Esophagus squamous epithelium (tissue), 5 donors: Measurements from ENCODE around the gene TCP11. TPM values are rescaled to one million over a fixed set of nuclear protein-coding genes. Genes with fewer than 3 reads are reported as not detected.

Experiments
- DNase-seq: peaks from one replicate; lab custom pipeline; 2025; lab: John Stamatoyannopoulos, UW
- H3K27ac ChIP-seq, 4 donors: fragments of 200-600 bp; sonication (generic); one replicate each; pipeline ENCODE4 v1.5.1; 2016 to 2019; ENCODE audit warnings: mild to moderate bottlenecking in 1 of 4
- H3K27me3 ChIP-seq, 4 donors: fragments of 200-600 bp; sonication (generic); 1 replicate in 3 of 4; 2 replicates in 1 of 4; pipeline versions ENCODE4 v1.5.1 to v1.6.0; 2017 to 2021; ENCODE audit warnings: antibody characterized with exemption in 1 of 4
- H3K36me3 ChIP-seq, 3 donors: fragments of 200-600 bp; sonication (generic); one replicate each; pipeline ENCODE4 v1.5.1; 2016 to 2019
- H3K4me1 ChIP-seq, 3 donors: fragments of 200-600 bp; sonication (generic); one replicate each; pipeline ENCODE4 v1.5.1; 2017 to 2019
- H3K4me3 ChIP-seq, 4 donors: fragments of 200-600 bp; sonication (generic); 1 replicate in 3 of 4; 2 replicates in 1 of 4; pipeline ENCODE4 v1.5.1; 2016 to 2019; ENCODE audit warnings: mild to moderate bottlenecking in 2 of 4, moderate library complexity in 1 of 4
- H3K9me3 ChIP-seq, 3 donors: fragments of 200-600 bp; sonication (generic); one replicate each; pipeline ENCODE4 v1.5.1; 2016 to 2019
- POLR2A ChIP-seq, 4 donors: fragments of 450-650 bp; IDR thresholded peaks; one replicate each; pipeline ENCODE4 v1.6.1; 2017; ENCODE audit warnings: antibody characterized with exemption in 4 of 4, mild to moderate bottlenecking in 4 of 4, moderate library complexity in 3 of 4
- WGBS, 2 donors: methylation state at CpG; one replicate each; pipeline ENCODE4 v1.1.5; 2018; 5-methylcytosine and 5-hydroxymethylcytosine counted together
- intact Hi-C: fragments of 100-400 bp; cut with DNase I; formaldehyde crosslinking; loops from one replicate; pipeline ENCODE4 v1.15.0; 2022
- total RNA-seq, 4 donors: library from RNA; depleted of rRNA; stranded (reverse); fragments of >200 nt; gene quantifications; one replicate each; pipeline ENCODE4 v1.1.0, GENCODE V29; 2016
- TF ChIP-seq, protein P1 (sequence below), 6 experiments: fragments of 450-650 bp in 4 of 6; fragments of 200-600 bp in 2 of 6; sonication (generic) in 2 of 6; IDR thresholded peaks; one replicate each; pipeline ENCODE4 v1.5.1; 2016 to 2019; ENCODE audit warnings: antibody characterized with exemption in 6 of 6, mild to moderate bottlenecking in 4 of 6, moderate library complexity in 4 of 6
- donor health status: DM: yes; HTN: yes; CAD: no.

Gene TCP11
- total RNA-seq, 4 donors from 2014 or later = 0.64 TPM; not detected in 3

DNA sequence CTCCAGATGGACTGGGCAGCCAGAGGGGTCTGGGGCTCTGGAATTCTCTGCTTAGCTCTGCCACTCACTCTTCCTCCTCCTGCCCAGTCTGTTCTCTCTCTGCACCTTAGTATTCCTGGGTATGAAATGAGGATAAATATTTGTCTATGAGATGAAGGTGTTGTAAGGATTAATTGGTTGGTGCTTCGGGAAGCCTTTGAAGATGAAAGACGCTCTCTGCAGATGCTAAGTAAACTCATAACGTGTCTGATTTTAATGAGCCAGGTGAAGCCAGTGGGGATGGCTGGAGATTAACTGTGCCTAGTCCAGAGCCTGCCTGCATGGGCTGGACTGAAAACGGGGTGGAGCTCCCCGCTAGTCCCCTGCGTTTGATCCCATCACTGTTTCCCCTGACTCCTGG lies 23.1 kb upstream of the TCP11 start:
- intact Hi-C loops = no loop called here
- no peaks in the 10 kb centered on the region for H3K36me3 ChIP-seq

DNA sequence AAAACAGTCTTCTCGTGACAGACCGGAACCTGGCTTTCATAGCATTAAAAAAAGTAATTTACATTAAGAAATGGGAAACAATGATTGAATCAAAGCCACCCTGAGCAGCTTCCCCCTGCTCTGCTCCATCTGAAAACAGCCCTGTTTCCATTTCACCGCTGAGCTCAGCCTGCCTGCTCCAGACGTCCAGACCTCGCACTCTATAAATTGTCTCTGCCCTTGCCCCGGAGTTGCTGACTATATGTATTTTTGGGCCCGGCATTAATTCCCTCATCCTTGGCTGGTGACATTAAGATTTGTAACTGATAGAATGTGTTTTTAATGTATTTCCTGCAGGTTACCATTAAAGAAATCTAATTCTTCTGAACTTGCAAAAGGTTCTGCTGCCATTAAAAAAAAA lies 22.7 kb upstream of the TCP11 start:
- Histone ChIP-seq H3K4me3 (no peak overlapping the region), H3K4me1 (peaks cover 4 to 50% (median 30%) of the 10 kb centered on the region in 3 donors), H3K36me3 (no peaks in the 10 kb centered on the region), H3K27me3 (no peaks in the 10 kb centered on the region), H3K9me3 (no peaks in the 10 kb centered on the region), H3K27ac (no peak overlapping the region)
- 90 to 95% methylated on average over 7 of the region's 7 CpGs for WGBS, 2 donors
- no peak for DNase-seq
- no peak for TF ChIP-seq POLR2A (IDR thresholded peaks at IDR 0.05)
- TF ChIP-seq, protein P1, sequence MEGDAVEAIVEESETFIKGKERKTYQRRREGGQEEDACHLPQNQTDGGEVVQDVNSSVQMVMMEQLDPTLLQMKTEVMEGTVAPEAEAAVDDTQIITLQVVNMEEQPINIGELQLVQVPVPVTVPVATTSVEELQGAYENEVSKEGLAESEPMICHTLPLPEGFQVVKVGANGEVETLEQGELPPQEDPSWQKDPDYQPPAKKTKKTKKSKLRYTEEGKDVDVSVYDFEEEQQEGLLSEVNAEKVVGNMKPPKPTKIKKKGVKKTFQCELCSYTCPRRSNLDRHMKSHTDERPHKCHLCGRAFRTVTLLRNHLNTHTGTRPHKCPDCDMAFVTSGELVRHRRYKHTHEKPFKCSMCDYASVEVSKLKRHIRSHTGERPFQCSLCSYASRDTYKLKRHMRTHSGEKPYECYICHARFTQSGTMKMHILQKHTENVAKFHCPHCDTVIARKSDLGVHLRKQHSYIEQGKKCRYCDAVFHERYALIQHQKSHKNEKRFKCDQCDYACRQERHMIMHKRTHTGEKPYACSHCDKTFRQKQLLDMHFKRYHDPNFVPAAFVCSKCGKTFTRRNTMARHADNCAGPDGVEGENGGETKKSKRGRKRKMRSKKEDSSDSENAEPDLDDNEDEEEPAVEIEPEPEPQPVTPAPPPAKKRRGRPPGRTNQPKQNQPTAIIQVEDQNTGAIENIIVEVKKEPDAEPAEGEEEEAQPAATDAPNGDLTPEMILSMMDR (IDR thresholded peaks at IDR 0.05) = no peak
- intact Hi-C loops = no loop called here

More for the DNA sequence above, 23.1 kb upstream of the TCP11 start:
- Histone ChIP-seq H3K4me1 (peaks cover 4 to 50% (median 30%) of the 10 kb centered on the region in 3 donors), H3K27me3 (no peaks in the 10 kb centered on the region), H3K4me3 (no peak overlapping the region), H3K9me3 (no peaks in the 10 kb centered on the region), H3K27ac (no peak overlapping the region)
- TF ChIP-seq, protein P1 (IDR thresholded peaks at IDR 0.05) = no peak
- TF ChIP-seq POLR2A (IDR thresholded peaks at IDR 0.05) = no peak
- WGBS, 2 donors = 68 to 79% methylated on average over 3 to 6 of the region's 6 CpGs
- no peak for DNase-seq

DNA sequence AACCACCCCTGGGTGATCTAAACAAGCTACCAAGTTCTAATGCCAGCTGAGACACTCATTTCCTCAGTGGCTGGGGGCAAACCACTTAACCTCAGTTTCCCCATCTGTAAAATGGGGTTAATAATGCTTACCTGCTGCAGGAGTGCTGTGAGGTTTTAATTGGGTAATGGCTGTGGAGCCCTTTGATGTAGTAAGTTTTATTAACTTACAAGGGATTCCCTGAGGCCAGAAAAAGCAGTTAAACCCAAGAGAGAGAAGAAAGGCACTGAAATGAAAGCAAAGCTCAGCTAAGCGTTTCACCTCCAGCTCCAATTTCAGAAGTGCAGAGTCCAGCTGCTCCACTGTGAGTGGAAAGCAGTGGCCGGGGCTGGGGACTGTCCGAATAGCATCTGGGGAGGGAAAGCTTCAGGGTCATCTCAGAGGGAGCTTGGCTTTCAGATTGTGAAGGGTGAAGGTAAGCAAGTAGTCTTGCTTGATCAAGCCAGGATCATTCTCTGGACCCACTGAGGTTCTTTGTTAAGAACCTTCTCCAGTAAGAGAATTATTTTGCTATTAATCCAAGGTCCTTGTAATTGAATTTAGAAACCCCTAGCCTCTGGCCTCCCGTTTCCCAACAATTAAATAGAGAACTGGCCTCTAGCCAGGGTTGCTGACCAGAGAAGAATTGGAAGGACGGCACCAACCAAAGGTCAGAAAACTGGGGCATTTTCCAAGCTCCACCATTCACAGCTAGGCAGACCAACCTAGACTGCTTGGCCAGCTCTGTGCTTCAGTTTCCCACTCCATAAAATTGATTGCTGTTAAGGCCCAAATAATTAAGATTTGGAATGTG lies 20.9 kb upstream of the TCP11 start:
- 70 to 77% methylated on average over 5 of the region's 5 CpGs for WGBS, 2 donors
- Histone ChIP-seq H3K36me3 (no peaks in the 10 kb centered on the region), H3K27ac (no peak overlapping the region), H3K4me1 (peaks cover 4 to 48% (median 30%) of the 10 kb centered on the region in 3 donors), H3K4me3 (no peak overlapping the region), H3K9me3 (no peaks in the 10 kb centered on the region), H3K27me3 (no peaks in the 10 kb centered on the region)
- TF ChIP-seq, protein P1 (IDR thresholded peaks at IDR 0.05) = no peak
- TF ChIP-seq POLR2A (IDR thresholded peaks at IDR 0.05) = no peak
- intact Hi-C loops = no loop called here
- no peak for DNase-seq

- no peaks in the 10 kb centered on the region for H3K36me3 ChIP-seq
- H3K4me1 ChIP-seq = peaks cover 4 to 40% (median 28%) of the 10 kb centered on the region in 3 donors
- intact Hi-C loops = no loop called here
- DNase-seq = no peak
- no peak overlapping the region for H3K27ac ChIP-seq
- H3K9me3 ChIP-seq = no peaks in the 10 kb centered on the region
- H3K27me3 ChIP-seq = no peaks in the 10 kb centered on the region
- TF ChIP-seq, protein P1 (IDR thresholded peaks at IDR 0.05) = no peak
- TF ChIP-seq POLR2A (IDR thresholded peaks at IDR 0.05) = no peak
- no peak overlapping the region for H3K4me3 ChIP-seq
Measured at GRCh38 chr6:35161266-35161665, 20.1 kb upstream of the TCP11 start.

DNA sequence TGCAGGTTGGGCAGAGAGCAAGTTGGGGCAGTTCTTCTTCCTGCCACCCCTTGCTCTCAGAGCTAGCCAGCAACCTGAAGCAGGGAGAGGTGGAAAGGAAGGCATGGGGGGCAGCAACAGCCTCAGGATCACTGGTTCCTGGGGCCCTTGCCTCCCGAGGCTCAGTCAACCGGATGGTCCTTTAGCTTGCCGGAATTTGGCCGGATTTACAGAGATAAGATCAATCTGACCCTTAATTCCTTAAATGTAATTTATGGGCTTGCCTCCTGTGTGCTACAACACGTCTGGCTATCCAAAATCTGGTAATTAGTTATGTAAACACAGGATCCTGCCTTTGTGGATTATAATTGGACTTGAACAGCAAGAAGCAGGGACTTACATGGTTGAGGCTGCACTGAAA lies 19.5 kb upstream of the TCP11 start:
- 17 to 39% methylated on average over 5 of the region's 5 CpGs for WGBS, 2 donors
- DNase-seq = no peak
- Histone ChIP-seq H3K27me3 (no peaks in the 10 kb centered on the region), H3K27ac (no peak overlapping the region), H3K36me3 (no peaks in the 10 kb centered on the region), H3K4me1 (peaks cover 4 to 34% (median 22%) of the 10 kb centered on the region in 3 donors), H3K4me3 (no peak overlapping the region), H3K9me3 (no peaks in the 10 kb centered on the region)
- intact Hi-C loops = no loop called here
- TF ChIP-seq, protein P1 (IDR thresholded peaks at IDR 0.05) = no peak
- TF ChIP-seq POLR2A (IDR thresholded peaks at IDR 0.05) = no peak
